IPS-18c (cell line): ENCODE data around the gene AKR1D1.
"Not testable (repeated sequence)": the region's sequence is repeated elsewhere in the genome, so short reads cannot be mapped to it uniquely, and the experiment has no call there.

Source experiments
- H3K4me3 ChIP-seq: 2 replicates; pipeline ENCODE4 v1.7.0; 2013; ENCODE audit warnings: low read depth, mild to moderate bottlenecking, low read length, moderate library complexity; ENCODE audit not compliant: insufficient read depth
- H3K9me3 ChIP-seq: one replicate; pipeline ENCODE4 v1.6.1; 2013; ENCODE audit warnings: mild to moderate bottlenecking, low read length, moderate library complexity; ENCODE audit not compliant: control insufficient read depth, insufficient read depth

AKR1D1 gene

GRCh38 chr7:138142583-138143201 lies 66.4 kb downstream of the AKR1D1 start:
- H3K4me3 ChIP-seq = no peak overlapping the region
- H3K9me3 ChIP-seq = no peaks in the 10 kb centered on the region

- Histone ChIP-seq H3K9me3 (no peaks in the 10 kb centered on the region), H3K4me3 (no peak overlapping the region)
Observed at GRCh38 chr7:138144958-138145357, 68.7 kb downstream of the AKR1D1 start.

- H3K9me3 ChIP-seq, H3K4me3 ChIP-seq: not testable (repeated sequence)
Observed at GRCh38 chr7:138146221-138146620, 70.0 kb downstream of the AKR1D1 start.

GRCh38 chr7:138146757-138147734 lies 70.8 kb downstream of the AKR1D1 start:
- H3K9me3 ChIP-seq, H3K4me3 ChIP-seq: not testable (repeated sequence)

- no peak overlapping the region for H3K4me3 ChIP-seq
- H3K9me3 ChIP-seq = no peaks in the 10 kb centered on the region
Observed at GRCh38 chr7:138151731-138152577, 75.7 kb downstream of the AKR1D1 start.

- H3K9me3 ChIP-seq = no peaks in the 10 kb centered on the region
- H3K4me3 ChIP-seq = no peak overlapping the region
Observed at GRCh38 chr7:138154661-138155060, 78.4 kb downstream of the AKR1D1 start.

- no peak overlapping the region for H3K4me3 ChIP-seq
- H3K9me3 ChIP-seq = no peaks in the 10 kb centered on the region
Observed at GRCh38 chr7:138157702-138158101, 81.4 kb downstream of the AKR1D1 start.

GRCh38 chr7:138158739-138159528 lies 82.7 kb downstream of the AKR1D1 start:
- peaks cover 2% of the 10 kb centered on the region for H3K9me3 ChIP-seq
- no peak overlapping the region for H3K4me3 ChIP-seq

GRCh38 chr7:138161600-138162081 lies 85.4 kb downstream of the AKR1D1 start:
- Histone ChIP-seq H3K9me3 (peaks cover 12% of the 10 kb centered on the region), H3K4me3 (no peak overlapping the region)

GRCh38 chr7:138162236-138162635 lies 86.0 kb downstream of the AKR1D1 start:
- peaks cover 12% of the 10 kb centered on the region for H3K9me3 ChIP-seq

GRCh38 chr7:138163800-138164199 lies 87.5 kb downstream of the AKR1D1 start:
- Histone ChIP-seq H3K4me3 (no peak overlapping the region), H3K9me3 (peaks cover 12% of the 10 kb centered on the region)

More at GRCh38 chr7:138162236-138162635, 86.0 kb downstream of the AKR1D1 start:
- no peak overlapping the region for H3K4me3 ChIP-seq

- peaks cover 12% of the 10 kb centered on the region for H3K9me3 ChIP-seq
Observed at GRCh38 chr7:138164804-138165203, 88.5 kb downstream of the AKR1D1 start.

GRCh38 chr7:138166681-138167080 lies 90.4 kb downstream of the AKR1D1 start:
- peaks cover 12% of the 10 kb centered on the region for H3K9me3 ChIP-seq

More at GRCh38 chr7:138164804-138165203, 88.5 kb downstream of the AKR1D1 start:
- H3K4me3 ChIP-seq = no peak overlapping the region; the same call in 1 of the 2 replicates

GRCh38 chr7:138167222-138167621 lies 91.0 kb downstream of the AKR1D1 start:
- Histone ChIP-seq H3K4me3 (no peak overlapping the region), H3K9me3 (peaks cover 12% of the 10 kb centered on the region)

More at GRCh38 chr7:138166681-138167080, 90.4 kb downstream of the AKR1D1 start:
- no peak overlapping the region for H3K4me3 ChIP-seq

GRCh38 chr7:138167869-138168296 lies 91.6 kb downstream of the AKR1D1 start:
- H3K9me3 ChIP-seq = peaks cover 12% of the 10 kb centered on the region
- no peak overlapping the region for H3K4me3 ChIP-seq
